HUES48 (cell line): ENCODE results near the gene SDHAF2.
A peak's percentile ranks its signal among the peaks of the same experiment; 100 is the strongest.

ENCODE experiments used
- H3K27ac ChIP-seq: one replicate; pipeline ENCODE4 v1.7.0; 2013; ENCODE audit warnings: low read depth, low read length, inconsistent platforms
- H3K27me3 ChIP-seq: 2 replicates; pipeline ENCODE4 v1.6.1; 2013; ENCODE audit warnings: mild to moderate bottlenecking, low read length; ENCODE audit not compliant: control insufficient read depth, insufficient read depth
- H3K36me3 ChIP-seq: 2 replicates; pipeline ENCODE4 v1.6.1; 2013; ENCODE audit warnings: low read length; ENCODE audit not compliant: control insufficient read depth, insufficient read depth
- H3K4me1 ChIP-seq: 2 replicates; pipeline ENCODE4 v1.6.1; 2013; ENCODE audit warnings: mild to moderate bottlenecking, low read length; ENCODE audit not compliant: control insufficient read depth, insufficient read depth
- H3K4me3 ChIP-seq: 2 replicates; pipeline ENCODE4 v1.5.1; 2013; ENCODE audit warnings: mild to moderate bottlenecking, low read depth, low read length
- H3K9ac ChIP-seq: 2 replicates; pipeline ENCODE4 v1.6.1; 2013; ENCODE audit warnings: mild to moderate bottlenecking, low read depth, low read length, moderate library complexity
- H3K9me3 ChIP-seq: 2 replicates; pipeline ENCODE4 v1.6.1; 2013; ENCODE audit warnings: low read length; ENCODE audit not compliant: control insufficient read depth, insufficient read depth

SDHAF2 gene

GRCh38 chr11:61486011-61486620, 56.2 kb downstream of the SDHAF2 start:
- H3K4me3 ChIP-seq: no peak overlapping the region
- H3K4me1 ChIP-seq: peaks cover 24% of the 10 kb centered on the region
- H3K9me3 ChIP-seq: no peaks in the 10 kb centered on the region
- no peaks in the 10 kb centered on the region; the same call in 1 of the 2 replicates for H3K27me3 ChIP-seq
- H3K36me3 ChIP-seq: no peaks in the 10 kb centered on the region
- H3K9ac ChIP-seq: no peak overlapping the region
- H3K27ac ChIP-seq: no peak overlapping the region

GRCh38 chr11:61486779-61487178, 56.9 kb downstream of the SDHAF2 start:
- H3K27ac ChIP-seq: no peak overlapping the region
- H3K4me3 ChIP-seq: no peak overlapping the region
- H3K9ac ChIP-seq: no peak overlapping the region
- no peaks in the 10 kb centered on the region for H3K9me3 ChIP-seq
- no peaks in the 10 kb centered on the region; the same call in 1 of the 2 replicates for H3K27me3 ChIP-seq
- no peaks in the 10 kb centered on the region for H3K36me3 ChIP-seq
- H3K4me1 ChIP-seq: peaks cover 18% of the 10 kb centered on the region

GRCh38 chr11:61487342-61488025, 57.6 kb downstream of the SDHAF2 start:
- H3K36me3 ChIP-seq: no peaks in the 10 kb centered on the region
- no peaks in the 10 kb centered on the region for H3K9me3 ChIP-seq
- H3K9ac ChIP-seq: no peak overlapping the region
- H3K27me3 ChIP-seq: no peaks in the 10 kb centered on the region; the same call in 1 of the 2 replicates
- H3K4me3 ChIP-seq: no peak overlapping the region
- no peak overlapping the region for H3K27ac ChIP-seq
- peaks cover 14% of the 10 kb centered on the region for H3K4me1 ChIP-seq

GRCh38 chr11:61488651-61489291, 58.8 kb downstream of the SDHAF2 start:
- H3K27me3 ChIP-seq: no peaks in the 10 kb centered on the region; the same call in 1 of the 2 replicates
- H3K9ac ChIP-seq: no peak overlapping the region
- H3K4me3 ChIP-seq: 0 out of 2 replicates have a peak overlapping the region, but pooled peaks have one; percentile 2
- H3K9me3 ChIP-seq: no peaks in the 10 kb centered on the region
- H3K27ac ChIP-seq: no peak overlapping the region
- peaks cover 14% of the 10 kb centered on the region for H3K4me1 ChIP-seq
- H3K36me3 ChIP-seq: no peaks in the 10 kb centered on the region

GRCh38 chr11:61489833-61490721, 60.2 kb downstream of the SDHAF2 start:
- Histone ChIP-seq H3K36me3 (no peaks in the 10 kb centered on the region), H3K9me3 (no peaks in the 10 kb centered on the region), H3K9ac (no peak overlapping the region), H3K27ac (no peak overlapping the region), H3K27me3 (no peaks in the 10 kb centered on the region; the same call in 1 of the 2 replicates), H3K4me1 (peaks cover 14% of the 10 kb centered on the region), H3K4me3 (no peak overlapping the region)

GRCh38 chr11:61491736-61492395, 61.9 kb downstream of the SDHAF2 start:
- Histone ChIP-seq H3K36me3 (no peaks in the 10 kb centered on the region), H3K4me1 (peaks cover 14% of the 10 kb centered on the region), H3K9me3 (no peaks in the 10 kb centered on the region), H3K27ac (no peak overlapping the region), H3K9ac (no peak overlapping the region), H3K4me3 (no peak overlapping the region), H3K27me3 (no peaks in the 10 kb centered on the region; the same call in 1 of the 2 replicates)

- peaks cover 4% of the 10 kb centered on the region for H3K4me1 ChIP-seq
- H3K4me3 ChIP-seq: no peak overlapping the region
- H3K9me3 ChIP-seq: no peaks in the 10 kb centered on the region
- H3K27me3 ChIP-seq: peaks cover 7% of the 10 kb centered on the region
- no peak overlapping the region for H3K27ac ChIP-seq
- H3K36me3 ChIP-seq: no peaks in the 10 kb centered on the region
- H3K9ac ChIP-seq: no peak overlapping the region
Measured at GRCh38 chr11:61494381-61494961, 64.5 kb downstream of the SDHAF2 start.

GRCh38 chr11:61495801-61496601, 66.1 kb downstream of the SDHAF2 start:
- Histone ChIP-seq H3K27me3 (peaks cover 7% of the 10 kb centered on the region), H3K36me3 (no peaks in the 10 kb centered on the region), H3K4me1 (peaks cover 10% of the 10 kb centered on the region), H3K9ac (no peak overlapping the region), H3K4me3 (no peak overlapping the region), H3K27ac (no peak overlapping the region), H3K9me3 (no peaks in the 10 kb centered on the region)
